ENCODE measurements around the gene CTRL.
"Not testable (repeated sequence)": the region's sequence is repeated elsewhere in the genome, so short reads cannot be mapped to it uniquely, and the experiment has no call there.

CTRL gene

DNA sequence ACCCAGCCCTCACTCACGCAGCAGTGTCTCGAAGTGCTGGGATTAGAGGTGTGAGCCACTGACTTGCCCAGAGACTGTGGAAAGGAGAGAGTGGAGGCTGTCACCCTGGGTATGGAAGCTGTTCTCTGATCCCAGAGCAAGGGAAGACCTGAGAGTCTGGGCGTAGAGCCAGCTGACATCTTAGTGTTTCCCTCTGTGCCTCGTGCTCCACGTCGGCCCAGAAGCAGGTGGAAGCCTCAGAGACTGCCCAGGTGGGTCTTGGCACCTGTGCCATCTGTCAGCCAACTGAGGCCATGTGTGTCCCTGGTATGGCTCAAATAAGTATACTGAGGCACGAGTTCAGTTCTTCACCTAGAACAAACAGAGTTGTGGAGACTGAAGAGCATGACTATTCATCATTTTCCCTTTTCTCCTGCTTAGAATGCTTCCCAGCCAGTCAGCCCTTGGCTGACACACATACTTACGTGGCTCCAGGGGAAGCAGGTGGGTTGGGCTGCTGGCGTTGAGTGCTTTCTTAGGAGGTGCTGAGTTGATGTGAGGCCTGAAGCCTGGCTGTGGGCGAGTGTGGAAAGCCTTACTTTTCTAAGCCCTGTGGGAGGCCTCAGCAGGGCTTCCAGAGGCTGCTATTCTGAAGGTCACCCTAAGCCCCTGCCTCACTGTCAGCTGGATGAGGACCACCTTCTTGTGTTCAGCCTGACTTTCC is 8.1 kb downstream of the CTRL start:
- DNase-seq, result no peak

DNA sequence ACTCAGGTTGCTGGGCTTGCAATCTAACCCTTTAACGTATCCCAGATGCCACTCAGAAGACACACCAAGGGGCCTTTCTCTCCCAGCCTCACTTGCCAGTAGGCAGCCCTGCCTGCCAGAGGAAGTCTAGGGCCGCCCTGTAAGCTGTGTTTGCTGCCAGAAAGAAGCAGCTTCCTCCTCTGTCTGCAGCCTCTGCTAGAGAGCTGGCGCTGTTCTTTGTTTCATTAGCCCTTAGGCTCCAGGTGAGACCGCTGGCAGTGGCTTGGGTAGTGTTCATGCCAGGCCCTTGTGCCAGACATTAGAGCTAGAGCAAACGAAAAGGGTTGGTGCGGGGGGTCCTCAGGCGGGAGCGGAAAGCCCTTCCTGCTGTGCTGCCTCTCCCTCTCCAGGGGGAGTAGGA is 8.9 kb downstream of the CTRL start:
- no peak for DNase-seq

DNA sequence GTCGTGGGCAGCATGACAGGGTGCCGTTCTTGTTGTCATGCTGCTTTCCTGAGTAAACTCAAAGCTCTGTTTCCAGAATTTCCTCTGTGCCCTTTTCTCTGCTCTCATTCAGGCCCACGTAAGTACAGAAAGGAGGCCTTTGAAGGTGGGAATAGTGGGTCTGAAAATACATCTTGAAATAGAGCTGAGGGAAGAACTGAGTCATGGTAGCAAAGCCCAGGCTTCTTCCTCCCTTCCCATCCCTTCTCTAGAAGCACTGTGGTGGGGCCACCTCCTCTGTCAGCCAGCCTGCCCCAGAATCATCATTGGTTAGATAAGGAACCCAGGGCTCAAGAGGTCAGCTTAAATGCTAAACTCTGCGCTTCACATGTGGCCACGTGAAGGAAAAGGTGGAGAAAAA is 9.4 kb downstream of the CTRL start:
- DNase-seq, result no peak

DNA sequence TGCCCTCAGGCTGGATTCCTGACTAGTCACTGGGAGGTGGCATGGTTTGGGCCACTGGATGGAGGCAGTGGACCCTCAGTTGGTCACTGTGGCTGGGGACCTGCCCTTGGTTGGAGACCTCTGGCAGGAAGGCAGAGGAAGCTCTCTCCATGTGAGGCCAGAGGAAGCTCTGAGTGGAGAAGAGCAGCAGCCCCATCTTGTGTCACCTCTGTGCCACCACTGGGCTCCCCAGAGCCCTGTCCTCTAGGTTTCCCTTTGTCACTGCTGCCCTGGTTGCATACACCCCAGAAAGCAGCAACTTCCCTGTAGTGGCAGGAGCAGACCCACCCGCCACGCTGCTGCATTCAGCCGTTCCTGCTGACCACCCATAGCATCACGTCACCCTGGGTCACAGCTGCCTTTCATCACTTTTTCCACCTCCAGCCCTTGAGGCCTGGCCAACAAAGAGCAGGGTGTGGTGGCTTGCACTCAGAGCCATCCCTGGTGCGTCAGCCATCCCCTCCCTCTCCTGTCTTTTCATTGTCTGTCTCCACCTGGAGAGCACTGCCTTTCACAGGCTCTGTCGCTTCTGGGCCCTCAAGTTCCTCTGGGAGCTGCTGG is 11.9 kb downstream of the CTRL start:
- DNase-seq, result no peak

DNA sequence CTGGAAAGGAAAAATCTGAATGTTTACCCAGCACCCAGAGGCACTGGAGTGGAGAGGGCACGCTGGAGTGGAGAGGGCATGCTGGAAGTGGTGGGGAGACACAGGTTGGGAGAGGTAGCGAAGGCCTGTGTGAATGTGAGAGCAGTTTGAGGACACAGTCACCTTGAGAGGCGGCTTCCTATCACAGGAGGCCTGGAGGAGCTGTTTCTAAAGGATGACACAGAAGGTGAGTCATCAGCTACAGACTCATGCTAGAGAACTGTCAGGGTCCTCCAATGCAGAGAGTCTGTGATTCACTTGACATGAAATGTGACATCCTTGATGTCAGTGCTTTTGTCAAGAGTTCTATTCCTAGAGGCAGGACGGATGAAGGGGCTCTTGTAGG is 13.8 kb downstream of the CTRL start:
- no peak for DNase-seq

DNA sequence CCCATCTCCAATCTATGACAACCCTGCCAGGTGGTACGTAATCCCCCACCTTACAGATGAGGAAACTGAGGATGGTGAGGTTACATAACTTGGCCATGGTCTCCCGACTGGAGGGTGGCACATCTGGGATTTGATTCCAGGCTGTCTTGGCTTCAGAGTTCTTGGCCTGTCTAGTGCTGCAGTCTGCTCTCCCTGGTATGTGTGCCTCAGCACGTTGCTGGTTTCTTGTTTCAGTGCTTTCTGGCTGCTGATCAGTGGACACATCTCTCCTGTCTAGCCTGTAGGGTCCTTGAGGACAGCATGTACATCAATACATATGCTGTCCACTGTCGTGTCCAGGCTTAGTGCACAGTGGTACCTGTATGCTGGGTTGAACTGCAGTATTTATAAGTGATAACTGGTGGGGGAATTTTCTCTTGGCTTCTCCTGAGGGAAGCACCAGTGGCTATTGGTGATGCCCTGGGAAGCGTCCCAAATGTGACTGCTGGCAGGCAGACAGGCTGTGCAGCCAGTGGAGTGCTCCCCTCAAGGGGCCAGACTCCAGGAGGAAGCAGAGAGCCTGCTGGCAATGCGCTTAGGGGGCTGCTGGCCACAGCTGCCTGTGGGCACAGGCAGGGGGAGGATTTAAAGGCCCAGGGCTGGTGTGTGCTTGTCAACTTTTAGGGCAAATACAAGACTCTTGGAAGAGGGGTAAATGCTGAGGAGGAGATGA is 14.4 kb downstream of the CTRL start:
- no peak for DNase-seq

DNA sequence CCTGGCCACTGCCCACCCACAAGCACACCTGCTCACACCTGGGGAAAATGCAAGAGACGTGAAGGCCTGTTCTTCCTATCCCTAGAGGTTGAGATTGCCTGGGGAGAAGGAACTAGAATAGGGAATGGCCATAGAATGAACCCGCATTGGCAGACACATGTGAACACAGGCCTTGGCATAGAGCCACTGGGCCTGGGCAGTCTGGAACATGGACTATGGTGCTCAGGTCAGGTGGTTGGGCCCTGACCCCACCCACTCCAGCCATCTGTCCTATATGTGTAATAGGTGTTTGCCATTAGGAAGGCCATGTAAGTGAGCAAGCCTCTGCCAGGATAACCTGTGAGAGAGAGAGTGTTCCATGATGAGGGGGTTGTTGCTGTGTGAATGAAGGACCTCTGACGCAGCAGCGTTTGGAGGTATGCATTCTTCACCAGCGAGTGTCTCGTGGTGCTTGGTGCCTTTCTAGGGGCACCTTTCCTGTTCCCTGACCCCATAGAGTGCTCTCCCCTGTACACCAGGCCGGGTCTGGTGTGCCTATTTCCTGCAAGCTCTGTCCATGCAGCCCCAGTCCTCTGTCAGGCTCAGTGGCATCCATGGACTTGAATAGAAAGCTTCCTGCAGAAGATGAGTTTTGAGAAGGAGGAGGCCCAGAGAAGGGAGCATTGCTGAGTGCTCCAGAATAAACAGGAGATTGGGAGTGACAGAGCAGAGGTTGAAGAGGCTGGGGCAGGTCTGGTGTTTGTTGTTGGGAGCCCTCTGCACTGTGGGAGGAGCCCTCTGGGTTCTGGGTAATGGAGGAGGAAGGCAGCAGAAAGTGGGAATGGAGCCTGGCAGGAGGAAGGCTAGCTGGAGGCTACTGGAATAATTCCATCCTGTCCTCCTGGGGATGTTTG is 15.6 kb downstream of the CTRL start:
- no peak for DNase-seq

DNA sequence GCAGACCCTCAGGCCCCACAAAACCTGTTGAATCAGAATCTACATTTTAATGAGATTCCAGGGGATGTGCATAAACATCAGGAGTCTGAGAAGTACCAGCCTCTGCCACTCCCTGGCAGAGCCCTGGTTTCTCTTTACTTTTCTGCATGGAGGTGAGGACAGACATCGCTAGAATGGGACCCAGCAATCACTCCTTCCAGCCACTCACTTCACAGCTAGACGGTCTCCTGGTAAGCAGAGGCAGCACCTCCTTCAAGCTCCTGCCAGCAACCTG is 16.2 kb downstream of the CTRL start:
- DNase-seq, result not testable (repeated sequence)

DNA sequence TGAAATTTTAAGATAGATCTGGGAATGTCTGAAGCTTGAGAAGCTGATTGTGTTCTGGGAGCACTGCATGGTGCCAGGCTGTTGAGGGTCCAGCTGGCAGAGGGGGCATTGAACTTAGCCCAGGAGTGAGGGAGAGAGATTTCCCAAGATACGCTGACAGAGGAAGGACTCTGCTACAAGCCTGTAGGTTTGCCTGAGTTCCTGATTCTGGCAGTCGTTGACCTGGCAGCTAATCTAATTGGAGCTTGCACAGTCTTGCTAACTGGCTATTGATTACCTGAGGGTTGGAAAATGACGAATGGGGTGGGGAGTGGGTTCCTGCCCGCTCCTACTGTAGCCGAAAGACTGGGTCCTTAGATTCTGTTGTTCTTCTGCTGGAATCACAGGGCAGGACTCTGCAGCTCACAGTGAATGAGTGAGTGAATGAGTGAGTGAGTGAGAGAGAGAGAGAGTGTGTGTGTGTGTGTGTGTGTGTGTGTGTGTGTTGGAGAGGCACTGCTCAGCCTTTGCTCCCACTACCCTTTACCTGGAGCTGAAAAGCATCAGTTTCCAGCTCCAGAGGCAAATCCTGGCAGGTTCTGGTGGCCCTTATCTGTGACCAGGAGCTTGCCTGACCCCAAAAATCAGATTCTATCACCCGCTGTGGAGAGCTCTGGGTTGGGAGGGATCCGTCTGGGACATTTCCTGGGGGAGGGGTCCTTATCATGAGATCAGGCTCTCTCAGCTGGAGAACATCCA is 16.7 kb downstream of the CTRL start:
- DNase-seq, result no peak

DNA sequence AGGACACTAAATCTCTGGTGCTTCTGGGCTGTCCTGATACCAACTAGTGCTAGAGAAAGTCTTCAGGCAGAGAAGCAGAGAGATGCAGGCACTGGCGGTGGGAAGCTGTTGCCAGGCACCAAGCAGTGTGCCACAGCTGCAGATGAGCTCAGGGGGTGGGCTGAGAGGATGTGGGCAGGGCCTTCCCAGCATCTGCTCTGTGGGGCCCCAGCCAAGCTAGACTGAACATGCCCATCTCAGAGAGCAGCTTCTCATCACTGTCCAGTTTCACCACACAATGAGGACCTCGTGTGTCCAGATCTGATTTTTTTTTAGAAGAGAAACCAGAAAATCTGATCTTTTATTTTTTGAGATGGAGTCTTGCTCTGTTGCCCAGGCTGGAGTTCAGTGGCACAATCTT is 21.5 kb downstream of the CTRL start:
- no peak for DNase-seq

DNA sequence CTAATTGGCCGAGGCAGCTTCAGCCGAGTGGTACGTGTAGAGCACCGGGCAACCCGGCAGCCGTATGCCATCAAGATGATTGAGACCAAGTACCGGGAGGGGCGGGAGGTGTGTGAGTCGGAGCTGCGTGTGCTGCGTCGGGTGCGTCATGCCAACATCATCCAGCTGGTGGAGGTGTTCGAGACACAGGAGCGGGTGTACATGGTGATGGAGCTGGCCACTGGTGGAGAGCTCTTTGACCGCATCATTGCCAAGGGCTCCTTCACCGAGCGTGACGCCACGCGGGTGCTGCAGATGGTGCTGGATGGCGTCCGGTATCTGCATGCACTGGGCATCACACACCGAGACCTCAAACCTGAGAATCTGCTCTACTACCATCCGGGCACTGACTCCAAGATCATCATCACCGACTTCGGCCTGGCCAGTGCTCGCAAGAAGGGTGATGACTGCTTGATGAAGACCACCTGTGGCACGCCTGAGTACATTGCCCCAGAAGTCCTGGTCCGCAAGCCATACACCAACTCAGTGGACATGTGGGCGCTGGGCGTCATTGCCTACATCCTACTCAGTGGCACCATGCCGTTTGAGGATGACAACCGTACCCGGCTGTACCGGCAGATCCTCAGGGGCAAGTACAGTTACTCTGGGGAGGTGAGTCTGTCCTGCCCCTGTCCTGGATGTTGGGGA is 22.5 kb downstream of the CTRL start:
- no peak for DNase-seq

DNA sequence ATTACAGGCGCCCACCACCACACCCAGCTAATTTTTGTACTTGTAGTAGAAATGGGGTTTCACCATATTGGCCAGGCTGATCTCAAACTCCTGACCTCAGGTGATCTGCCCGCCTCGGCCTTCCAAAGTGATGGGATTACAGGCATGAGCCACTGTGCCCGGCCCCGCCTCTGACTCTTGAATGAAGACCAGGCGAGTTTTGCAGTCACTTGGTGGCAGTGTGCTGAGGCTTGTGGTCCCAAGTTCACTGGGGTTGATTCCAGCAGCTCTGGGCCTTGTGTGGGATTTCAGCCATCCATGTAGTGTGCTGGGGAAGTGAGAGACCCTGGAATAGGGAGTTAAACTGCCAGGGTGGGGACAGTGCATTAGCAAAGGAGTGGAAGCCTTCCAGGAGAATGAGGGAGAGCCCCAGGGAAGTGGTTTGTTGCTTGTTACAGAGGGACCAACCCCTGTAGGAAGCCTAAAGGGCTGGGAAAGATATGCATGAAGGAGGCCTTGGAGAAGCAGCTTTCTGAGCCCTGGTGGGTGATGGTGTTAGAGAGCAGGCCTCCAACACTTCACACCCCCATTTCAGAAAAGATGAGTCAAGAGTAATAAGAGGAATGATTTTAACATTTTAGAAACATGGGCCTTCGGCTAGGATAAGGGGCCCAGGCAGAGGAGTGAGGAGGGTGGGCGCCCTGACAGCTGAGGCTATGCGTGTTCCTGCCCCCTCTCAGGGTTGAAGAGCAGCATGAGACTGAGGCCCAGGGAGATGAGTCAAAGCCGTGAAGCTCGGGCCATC is 24.1 kb downstream of the CTRL start:
- no peak for DNase-seq

DNA sequence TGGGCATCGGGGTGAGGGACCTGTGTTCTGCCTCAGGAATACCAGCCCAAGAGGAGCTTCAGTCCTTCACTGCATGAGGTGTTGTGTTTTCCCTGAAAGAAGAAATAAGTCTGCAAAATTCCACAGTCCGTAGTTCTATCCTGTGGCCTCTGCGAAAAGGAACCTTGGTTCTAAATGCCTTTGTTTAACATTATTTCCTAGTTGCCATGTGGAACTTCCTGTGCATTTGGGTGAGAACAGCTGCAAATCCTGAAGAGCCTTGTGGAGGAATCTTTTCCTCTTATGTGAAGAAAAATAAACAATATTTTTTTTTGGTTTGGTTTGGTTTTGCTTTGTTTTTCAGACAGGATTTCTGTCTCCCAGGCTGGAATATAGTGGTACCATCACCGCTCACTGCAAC is 28.8 kb downstream of the CTRL start:
- DNase-seq, result no peak

DNA sequence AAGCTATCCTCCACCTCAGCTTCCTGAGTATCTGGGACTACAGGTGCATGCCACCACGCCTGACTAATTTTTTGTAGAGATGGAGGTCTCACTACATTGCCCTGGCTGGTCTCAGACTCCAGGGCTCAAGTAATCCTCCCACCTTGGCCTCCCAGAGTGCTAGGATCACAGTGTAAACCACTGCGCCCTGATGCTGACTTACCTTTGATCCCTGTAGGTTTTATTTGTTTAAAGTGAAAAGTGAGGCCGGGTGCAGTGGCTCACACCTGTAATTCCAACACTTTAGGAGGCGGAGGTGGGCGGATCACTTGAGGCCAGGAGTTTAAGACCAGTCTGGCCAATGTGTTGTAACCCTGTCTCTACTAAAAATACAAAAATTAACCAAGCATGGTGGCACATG is 29.9 kb downstream of the CTRL start:
- no peak for DNase-seq

DNA sequence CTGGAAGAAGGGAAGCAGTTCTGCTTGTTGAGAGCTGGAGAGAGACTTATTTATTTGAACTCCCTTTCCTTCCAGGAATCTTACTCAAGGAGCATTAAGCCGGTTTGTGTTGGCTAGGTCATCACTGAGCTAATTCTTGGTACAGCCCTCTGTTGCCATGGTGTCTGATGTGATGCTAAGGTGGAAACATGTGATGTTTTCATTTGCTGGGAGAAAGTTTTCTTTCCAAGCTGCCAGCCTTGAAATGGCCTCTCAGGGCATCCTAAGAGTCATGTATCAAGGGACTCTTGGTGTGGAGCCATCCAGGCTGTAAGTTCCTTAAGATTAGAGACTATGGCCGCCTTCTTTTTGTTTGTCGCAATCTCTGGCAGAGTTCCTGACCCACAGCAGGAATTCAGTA is 34.4 kb downstream of the CTRL start:
- no peak for DNase-seq

DNA sequence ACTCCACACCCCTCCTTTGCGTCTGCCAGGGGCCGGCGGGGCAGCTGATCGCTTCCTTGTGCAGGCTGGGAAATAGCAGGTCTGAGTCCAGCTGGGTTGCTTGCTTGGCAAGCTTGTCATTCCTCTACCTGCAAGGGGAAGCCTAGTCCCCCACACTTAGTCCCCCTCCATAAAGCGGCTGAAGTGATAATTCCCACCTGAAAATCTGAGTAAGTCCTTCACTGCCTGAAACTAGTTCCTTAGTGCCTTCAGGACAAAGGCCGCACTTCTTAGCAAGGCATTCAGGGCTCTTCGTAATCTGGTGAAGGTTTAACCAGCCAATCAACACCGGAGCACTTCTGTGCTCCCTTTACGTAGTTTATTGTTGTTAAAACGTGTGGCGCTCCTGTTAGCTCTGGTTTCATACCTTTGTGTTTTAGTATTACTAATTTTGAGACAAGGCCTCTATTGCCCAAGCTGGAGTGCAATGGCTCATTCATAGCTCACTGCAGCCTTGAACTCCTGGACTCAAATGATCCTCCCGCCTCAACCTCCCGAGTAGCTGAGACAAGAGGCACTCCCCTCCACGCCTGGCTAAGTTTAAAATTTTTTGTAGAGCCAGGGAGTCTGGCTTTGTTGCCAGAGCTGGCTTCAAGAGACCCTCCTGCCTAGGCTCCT is 37.8 kb downstream of the CTRL start:
- DNase-seq, result no peak

DNA sequence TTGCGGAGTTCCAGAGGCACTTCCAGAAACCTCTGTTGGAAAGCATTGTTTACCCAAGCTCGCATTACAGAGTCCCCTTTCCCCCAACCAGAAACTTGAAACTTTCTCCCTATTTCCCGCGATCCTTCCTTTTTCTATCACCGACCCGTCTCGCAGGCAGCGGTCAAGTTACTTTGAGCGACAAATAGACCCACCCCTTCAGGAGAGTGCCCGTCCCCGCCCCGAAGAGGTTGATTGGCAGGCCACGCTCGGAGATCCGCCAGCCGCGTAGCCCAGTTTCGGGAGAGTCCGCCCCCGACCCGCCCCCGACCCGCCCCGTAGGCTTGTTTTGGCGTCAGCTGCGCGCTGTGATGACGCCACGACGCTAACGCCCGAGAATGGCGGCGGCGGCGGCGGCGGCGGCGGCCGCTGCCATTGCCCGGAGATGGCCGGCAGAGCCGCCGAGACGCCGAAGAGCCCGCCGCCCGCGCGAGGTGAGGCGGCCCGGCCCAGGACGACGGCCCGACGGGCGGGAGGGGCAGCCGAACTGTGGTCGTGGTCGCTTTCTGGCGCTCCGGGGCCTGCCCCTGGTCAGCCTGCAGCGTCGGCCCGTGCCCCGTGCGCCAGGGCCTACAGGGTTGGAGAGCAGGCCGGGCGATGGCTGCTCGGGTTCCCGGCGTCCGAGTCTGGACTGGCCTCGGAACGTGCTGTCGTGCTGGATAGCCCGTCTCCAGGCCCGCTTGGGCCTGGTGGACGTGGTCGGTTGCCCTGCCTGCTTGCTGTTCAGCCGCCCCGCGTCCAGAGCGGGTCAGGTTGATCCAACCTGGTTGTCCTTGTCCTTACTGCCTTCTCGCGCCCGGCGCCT is 38.5 kb downstream of the CTRL start, which contains the start of gene PSKH1:
TSS of gene PSKH1 (plus strand) at position 356 of the 844 bp plus-strand sequence. CDS start 15,496 bp downstream, outside the sequence.
- DNase-seq, result peak; percentile 92

DNA sequence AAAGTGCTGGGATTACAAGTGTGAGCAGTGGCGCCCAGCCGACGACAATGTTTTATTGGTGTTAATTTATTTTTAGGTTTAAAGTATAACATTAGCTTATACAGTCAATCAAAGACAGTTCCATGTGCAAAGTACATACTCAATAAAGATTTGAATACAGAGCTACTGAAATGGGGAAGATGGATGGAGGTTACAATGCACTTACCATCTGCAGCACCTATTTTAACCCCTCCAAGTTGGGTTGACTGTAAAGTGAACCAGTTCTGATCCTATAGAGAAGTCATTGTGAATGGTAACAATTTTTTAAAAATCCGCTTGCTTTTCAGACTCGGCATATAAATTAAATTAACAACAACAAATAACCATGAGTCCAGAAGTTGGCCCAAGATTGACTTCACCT is 39.3 kb downstream of the CTRL start:
- no peak for DNase-seq

DNA sequence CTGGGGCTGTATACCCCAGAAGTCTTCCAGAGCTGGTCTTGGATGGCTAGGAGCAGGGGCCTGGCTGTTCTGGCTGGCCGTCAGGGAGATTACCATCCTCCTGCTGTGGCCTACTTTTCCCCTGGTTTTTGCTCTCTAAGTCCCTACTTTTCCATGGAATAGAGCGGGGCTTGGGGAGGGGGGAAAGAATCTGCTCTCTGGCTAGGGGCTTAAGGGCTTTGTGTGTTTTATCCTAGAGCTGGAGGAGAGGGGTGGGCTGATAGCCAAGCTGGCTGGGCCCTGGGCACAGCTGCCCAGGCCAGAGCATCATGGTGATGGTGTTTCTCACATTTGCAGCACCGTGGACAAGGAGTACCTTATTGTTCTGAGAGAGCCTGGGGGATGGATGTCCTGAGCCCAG is 43.3 kb downstream of the CTRL start:
- DNase-seq, result no peak

DNA sequence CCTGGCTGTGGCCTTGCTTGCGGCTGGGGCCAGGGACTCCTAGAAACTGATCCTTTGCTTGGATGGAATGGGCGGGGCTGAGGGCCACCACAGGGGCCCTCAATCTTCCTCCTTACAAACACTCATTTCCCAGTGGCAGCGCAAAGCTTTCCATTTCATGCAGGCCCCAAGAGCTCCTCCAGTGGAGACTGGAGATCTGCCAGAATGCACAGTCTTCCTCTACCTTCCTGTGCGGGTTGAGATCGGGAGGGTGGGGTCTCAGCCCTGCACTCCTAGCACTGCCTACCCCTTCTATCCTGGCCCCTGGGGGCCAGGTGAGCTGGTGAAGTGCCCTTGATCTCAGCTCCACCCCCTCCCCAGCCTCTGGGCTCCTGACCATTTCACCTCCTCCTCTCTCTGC is 45.3 kb downstream of the CTRL start:
- no peak for DNase-seq

Measured in SHP77 treated with DMSO at 0.1 percent for 48 hours (cell line).